Measurements from ENCODE around the gene KCTD20. TPM values are rescaled to one million over a fixed set of nuclear protein-coding genes. Genes with fewer than 3 reads are reported as not detected.

The KCTD20 gene
- total RNA-seq, 1 donor from 2014 or later, result 41.3 TPM

- Histone ChIP-seq H3K27me3 (no peaks in the 10 kb centered on the region), H3K27ac (no peak overlapping the region), H4K20me1 (ENCODE audit: low read depth) (no peaks in the 10 kb centered on the region), H3K4me2 (no peak overlapping the region), H3F3A (ENCODE audit: low read depth) (no peaks in the 10 kb centered on the region), H3K4me1 (no peaks in the 10 kb centered on the region), H3K9me3 (ENCODE audit: low read depth) (no peaks in the 10 kb centered on the region), H2AFZ (replicated peaks) (no peak overlapping the region), H3K79me2 (ENCODE audit: low read depth) (no peaks in the 10 kb centered on the region), H3K4me3 (no peak overlapping the region), H3K9ac (no peak overlapping the region), H3K36me3 (no peaks in the 10 kb centered on the region)
- H3K4me3 Mint-ChIP-seq, result no peak overlapping the region
- no peak for DNase-seq (ENCODE audit: low spot score)
- H3K36me3 Mint-ChIP-seq, result no peaks in the 10 kb centered on the region
- TF ChIP-seq, protein P1, sequence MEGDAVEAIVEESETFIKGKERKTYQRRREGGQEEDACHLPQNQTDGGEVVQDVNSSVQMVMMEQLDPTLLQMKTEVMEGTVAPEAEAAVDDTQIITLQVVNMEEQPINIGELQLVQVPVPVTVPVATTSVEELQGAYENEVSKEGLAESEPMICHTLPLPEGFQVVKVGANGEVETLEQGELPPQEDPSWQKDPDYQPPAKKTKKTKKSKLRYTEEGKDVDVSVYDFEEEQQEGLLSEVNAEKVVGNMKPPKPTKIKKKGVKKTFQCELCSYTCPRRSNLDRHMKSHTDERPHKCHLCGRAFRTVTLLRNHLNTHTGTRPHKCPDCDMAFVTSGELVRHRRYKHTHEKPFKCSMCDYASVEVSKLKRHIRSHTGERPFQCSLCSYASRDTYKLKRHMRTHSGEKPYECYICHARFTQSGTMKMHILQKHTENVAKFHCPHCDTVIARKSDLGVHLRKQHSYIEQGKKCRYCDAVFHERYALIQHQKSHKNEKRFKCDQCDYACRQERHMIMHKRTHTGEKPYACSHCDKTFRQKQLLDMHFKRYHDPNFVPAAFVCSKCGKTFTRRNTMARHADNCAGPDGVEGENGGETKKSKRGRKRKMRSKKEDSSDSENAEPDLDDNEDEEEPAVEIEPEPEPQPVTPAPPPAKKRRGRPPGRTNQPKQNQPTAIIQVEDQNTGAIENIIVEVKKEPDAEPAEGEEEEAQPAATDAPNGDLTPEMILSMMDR (IDR thresholded peaks at IDR 0.05), result no peak
- TF ChIP-seq EZH2phosphoT487 (IDR thresholded peaks at IDR 0.05), result no peak
- H3K27ac Mint-ChIP-seq, result no peak overlapping the region
- no peaks in the 10 kb centered on the region for H3K4me1 Mint-ChIP-seq
- H3K27me3 Mint-ChIP-seq (ENCODE audit: insufficient read depth, low read depth), result peaks cover 6% of the 10 kb centered on the region
- peaks cover 6% of the 10 kb centered on the region for H3K9me3 Mint-ChIP-seq
Observed at GRCh38 chr6:36413489-36414480, 29.0 kb upstream of the KCTD20 start.

GRCh38 chr6:36414481-36414880 is 28.3 kb upstream of the KCTD20 start:
- DNase-seq (ENCODE audit: low spot score), result no peak
- H3K4me1 ChIP-seq, result no peaks in the 10 kb centered on the region
- H3K9me3 ChIP-seq (ENCODE audit: low read depth), result no peaks in the 10 kb centered on the region
- H3K9me3 Mint-ChIP-seq, result peaks cover 6% of the 10 kb centered on the region
- TF ChIP-seq EZH2phosphoT487 (IDR thresholded peaks at IDR 0.05) (no peak), EZH2 (IDR thresholded peaks at IDR 0.05) (no peak)
- TF ChIP-seq, protein P1 (IDR thresholded peaks at IDR 0.05), result no peak
- H3K27ac Mint-ChIP-seq, result no peak overlapping the region
- H3K27me3 Mint-ChIP-seq (ENCODE audit: insufficient read depth, low read depth), result peaks cover 6% of the 10 kb centered on the region
- H3K9ac ChIP-seq, result no peak overlapping the region
- no peak overlapping the region for H3K4me3 Mint-ChIP-seq
- H4K20me1 ChIP-seq (ENCODE audit: low read depth), result no peaks in the 10 kb centered on the region
- no peaks in the 10 kb centered on the region for H3K4me1 Mint-ChIP-seq
- no peak overlapping the region for H3K4me3 ChIP-seq
- H2AFZ ChIP-seq (replicated peaks), result no peak overlapping the region
- H3K36me3 Mint-ChIP-seq, result no peaks in the 10 kb centered on the region
- no peaks in the 10 kb centered on the region for H3K36me3 ChIP-seq
- no peaks in the 10 kb centered on the region for H3K27me3 ChIP-seq
- no peak overlapping the region for H3K27ac ChIP-seq
- no peaks in the 10 kb centered on the region for H3K79me2 ChIP-seq (ENCODE audit: low read depth)
- H3F3A ChIP-seq (ENCODE audit: low read depth), result no peaks in the 10 kb centered on the region
- H3K4me2 ChIP-seq, result no peak overlapping the region

- Mint-ChIP-seq H3K4me1 (peaks cover 9% of the 10 kb centered on the region), H3K27me3 (ENCODE audit: insufficient read depth, low read depth) (peaks cover 3% of the 10 kb centered on the region), H3K9me3 (no peaks in the 10 kb centered on the region), H3K36me3 (no peaks in the 10 kb centered on the region), H3K27ac (no peak overlapping the region), H3K4me3 (no peak overlapping the region)
- H4K20me1 ChIP-seq (ENCODE audit: low read depth), result no peaks in the 10 kb centered on the region
- no peak overlapping the region for H3K27ac ChIP-seq
- TF ChIP-seq EZH2 (IDR thresholded peaks at IDR 0.05) (no peak), EZH2phosphoT487 (IDR thresholded peaks at IDR 0.05) (no peak)
- TF ChIP-seq, protein P1 (IDR thresholded peaks at IDR 0.05), result no peak
- H3K36me3 ChIP-seq, result no peaks in the 10 kb centered on the region
- peaks cover 16% of the 10 kb centered on the region for H3F3A ChIP-seq (ENCODE audit: low read depth)
- H3K9me3 ChIP-seq (ENCODE audit: low read depth), result no peaks in the 10 kb centered on the region
- H2AFZ ChIP-seq (replicated peaks), result no peak overlapping the region
- no peak overlapping the region for H3K9ac ChIP-seq
- H3K27me3 ChIP-seq, result no peaks in the 10 kb centered on the region
- no peak overlapping the region for H3K4me3 ChIP-seq
- H3K4me2 ChIP-seq, result no peak overlapping the region
- H3K79me2 ChIP-seq (ENCODE audit: low read depth), result no peaks in the 10 kb centered on the region
- no peak for DNase-seq (ENCODE audit: low spot score)
- H3K4me1 ChIP-seq, result peaks cover 10% of the 10 kb centered on the region
Observed at GRCh38 chr6:36418558-36418957, 24.2 kb upstream of the KCTD20 start.

Data from neural progenitor cell (in vitro differentiated cells).